NCI-H69 (cell line): ENCODE results near the gene CSTPP1.
"Not testable (repeated sequence)": the region's sequence is repeated elsewhere in the genome, so short reads cannot be mapped to it uniquely, and the experiment has no call there.

Experiments used
- DNase-seq: peaks from one replicate; lab custom pipeline; 2025; lab: John Stamatoyannopoulos, UW

CSTPP1 gene

GRCh38 chr11:47208008-47208552 is 271.5 kb downstream of the CSTPP1 start:
- DNase-seq, result not testable (repeated sequence)

GRCh38 chr11:47208628-47209027 is 272.1 kb downstream of the CSTPP1 start:
- no peak for DNase-seq
